Adipose tissue (tissue), 3 donors: ENCODE data around the gene EWSR1. TPM values are rescaled to one million over a fixed set of nuclear protein-coding genes. Genes with fewer than 3 reads are reported as not detected.

Experiments
- H3K27ac ChIP-seq: one replicate; pipeline ENCODE4 v1.5.1; 2013; ENCODE audit warnings: low read depth, low read length
- WGBS, 3 donors: extraction: QIAGEN DNeasy Blood & Tissue Kit; methylation state at CpG; one replicate each; pipeline ENCODE4 v1.1.7; 2013; 5-methylcytosine and 5-hydroxymethylcytosine counted together
- polyA plus RNA-seq, 3 donors: library from polyadenylated mRNA; stranded (reverse); fragments of 200-250 nt; gene quantifications; one replicate each; pipeline ENCODE4 v1.2.3, GENCODE V29; 2013
- donor health status: healthy with polysubstance abuse.
- donor health status: Bipolar disorder and iron deficiency.
- donor health status: healthy.

Gene EWSR1
- polyA plus RNA-seq, 3 donors = 73.4 to 147 (median 120) TPM

DNA sequence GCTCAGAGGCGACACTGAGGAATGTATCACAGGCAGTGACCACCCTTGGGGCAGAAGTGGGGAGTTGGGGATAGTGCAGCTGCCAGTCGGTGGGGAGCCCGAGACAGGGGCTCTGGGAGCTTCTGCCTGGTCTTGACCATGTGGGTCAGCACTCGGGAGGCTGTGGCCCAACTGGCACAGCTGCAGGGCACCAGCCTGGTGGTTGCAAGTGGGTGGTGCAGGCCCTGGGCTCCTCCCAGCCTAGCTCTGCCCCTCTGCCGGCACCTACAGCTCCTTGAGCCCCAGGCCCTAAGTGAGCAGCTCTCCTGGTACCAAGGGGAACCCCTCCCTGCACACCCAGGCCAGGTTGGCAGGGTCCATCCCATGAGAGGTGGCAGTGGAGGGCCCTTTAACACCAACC lies 60.0 kb downstream of the EWSR1 start:
- 94 to 95% (median 95%) methylated on average over 5 of the region's 5 CpGs for WGBS, 3 donors
- no peak overlapping the region for H3K27ac ChIP-seq

DNA sequence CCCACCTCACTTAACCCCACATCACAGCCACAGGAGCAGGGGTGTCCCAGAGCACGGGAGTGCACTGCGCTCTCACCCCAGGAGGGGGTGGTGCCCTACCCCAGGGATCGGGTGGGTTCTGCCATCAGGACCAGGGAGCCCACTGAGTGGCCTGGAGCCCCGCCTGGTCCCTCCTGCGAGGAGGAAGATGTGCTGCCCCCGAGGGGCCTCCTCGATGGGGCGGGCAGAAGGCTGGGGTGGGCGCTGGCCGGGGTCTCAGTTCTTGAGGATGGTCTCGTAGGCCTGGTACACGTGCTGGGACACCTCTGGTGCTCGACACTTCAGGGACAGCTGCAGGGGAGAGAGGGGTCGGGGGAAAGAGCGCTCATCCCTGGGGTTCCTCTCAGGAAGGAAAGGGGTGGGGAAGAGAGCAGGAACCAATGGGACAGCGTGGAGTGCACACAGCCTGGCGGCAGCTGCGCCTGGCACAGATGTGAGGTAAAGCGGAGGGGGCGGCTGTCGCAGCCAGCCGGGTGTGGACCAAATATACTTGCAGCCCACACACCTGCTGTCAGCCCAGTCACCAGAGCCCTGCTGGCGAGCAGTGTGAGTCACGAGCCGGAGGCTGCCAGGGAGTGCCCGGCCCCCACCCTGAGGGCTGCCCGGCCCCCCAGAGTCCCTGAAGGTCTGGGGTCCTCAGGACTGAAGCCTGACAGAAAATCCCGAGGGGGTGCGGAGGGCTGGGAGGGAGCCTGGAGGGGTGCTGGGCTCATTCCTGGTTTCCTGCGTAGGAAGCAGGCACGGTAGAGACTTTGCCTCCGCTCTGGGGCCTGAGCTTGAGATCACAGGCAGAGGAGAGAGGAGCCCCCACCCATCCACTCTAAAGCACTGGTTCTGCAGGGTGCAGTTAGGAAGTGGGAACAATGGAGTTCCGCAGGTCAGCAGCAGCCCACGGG lies 60.8 kb downstream of the EWSR1 start:
- 86 to 93% (median 87%) methylated on average over 30 to 34 of the region's 34 CpGs for WGBS, 3 donors
- H3K27ac ChIP-seq = no peak overlapping the region

DNA sequence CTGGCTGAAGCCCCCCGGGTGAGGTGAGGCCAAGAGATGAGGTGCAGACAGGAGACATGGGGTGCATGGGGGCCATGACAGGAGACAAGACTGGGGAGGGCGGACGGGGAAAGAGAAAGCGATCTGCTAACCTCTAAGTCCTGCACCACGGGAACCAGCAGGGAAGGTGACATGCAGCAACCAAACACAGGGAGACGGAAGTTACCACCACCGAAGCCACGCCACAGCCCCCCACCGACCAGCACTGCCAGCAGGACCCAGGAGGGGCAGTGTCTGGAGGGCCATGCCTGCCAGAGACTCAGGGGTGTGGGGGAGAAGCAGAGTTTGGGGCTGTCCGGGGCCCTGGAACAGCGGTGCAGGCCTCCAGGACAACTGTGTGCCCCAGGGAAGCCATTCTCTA lies 61.5 kb downstream of the EWSR1 start:
- whole genome bisulfite sequencing, 3 donors = 93 to 96% (median 95%) methylated on average over 11 of the region's 11 CpGs
- no peak overlapping the region for H3K27ac ChIP-seq

DNA sequence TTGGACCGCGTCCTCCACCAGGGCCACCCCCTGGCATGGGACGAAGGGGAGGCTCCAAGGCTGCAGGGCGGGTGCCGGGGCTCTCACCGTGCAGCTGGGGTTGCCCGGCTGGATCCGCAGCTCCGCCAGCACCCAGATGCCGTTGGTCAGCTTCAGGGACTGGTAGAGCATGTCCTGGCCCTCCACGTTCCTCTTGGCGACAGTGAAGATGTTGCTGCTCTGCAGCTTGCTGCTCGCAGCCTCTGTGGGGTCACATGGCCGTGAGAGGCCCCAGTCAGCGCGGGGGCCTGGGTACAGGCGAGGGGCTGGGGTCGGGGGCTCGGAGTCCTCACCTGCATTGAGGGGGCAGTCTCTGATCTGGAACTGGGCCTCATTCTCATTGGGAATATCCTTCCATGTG lies 62.2 kb downstream of the EWSR1 start:
- 79 to 89% (median 85%) methylated on average over 19 of the region's 19 CpGs for WGBS, 3 donors
- no peak overlapping the region for H3K27ac ChIP-seq

DNA sequence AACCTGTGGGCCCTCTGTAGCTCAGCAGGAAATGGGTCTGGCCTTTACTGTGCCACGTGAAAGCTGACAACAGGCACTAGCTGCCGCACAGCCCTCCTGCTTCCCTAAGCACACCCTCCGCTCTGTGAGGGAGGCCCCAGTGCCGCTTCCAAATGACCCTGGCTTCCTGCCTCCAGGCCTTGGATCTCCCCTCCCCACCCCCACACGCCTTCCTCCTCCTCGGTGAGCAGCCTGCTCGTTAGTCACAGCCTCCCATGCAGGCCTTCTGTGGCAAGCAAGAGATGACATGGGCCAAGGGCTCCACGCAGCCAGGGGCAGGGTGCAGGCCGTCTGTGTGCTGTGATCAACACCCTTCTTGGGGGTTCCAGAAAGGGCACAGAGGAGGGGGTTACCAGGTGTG lies 62.7 kb downstream of the EWSR1 start:
- H3K27ac ChIP-seq = no peak overlapping the region
- WGBS, 3 donors = 54 to 60% (median 54%) methylated on average over 9 of the region's 9 CpGs

DNA sequence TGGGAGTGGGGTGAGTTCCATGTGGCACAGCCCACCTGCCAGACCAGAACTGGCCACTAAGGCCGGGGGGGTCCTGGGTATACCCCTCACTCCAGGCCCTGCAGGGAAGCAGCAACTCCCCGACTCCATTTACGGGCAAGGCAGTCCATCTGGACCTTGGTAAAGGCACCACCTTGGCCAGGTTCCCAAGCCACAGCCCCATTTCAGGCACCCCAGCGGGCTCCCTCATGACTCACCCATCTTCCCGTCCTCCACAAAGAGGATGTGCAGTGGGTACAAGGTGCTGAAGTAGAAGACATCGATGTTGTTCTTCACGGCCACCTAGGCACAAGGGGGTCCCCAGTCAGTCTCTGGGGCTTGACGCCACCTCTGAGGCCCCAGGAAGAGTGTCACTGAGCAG lies 63.1 kb downstream of the EWSR1 start:
- H3K27ac ChIP-seq = no peak overlapping the region
- WGBS, 3 donors = 87 to 94% (median 92%) methylated on average over 8 of the region's 8 CpGs

DNA sequence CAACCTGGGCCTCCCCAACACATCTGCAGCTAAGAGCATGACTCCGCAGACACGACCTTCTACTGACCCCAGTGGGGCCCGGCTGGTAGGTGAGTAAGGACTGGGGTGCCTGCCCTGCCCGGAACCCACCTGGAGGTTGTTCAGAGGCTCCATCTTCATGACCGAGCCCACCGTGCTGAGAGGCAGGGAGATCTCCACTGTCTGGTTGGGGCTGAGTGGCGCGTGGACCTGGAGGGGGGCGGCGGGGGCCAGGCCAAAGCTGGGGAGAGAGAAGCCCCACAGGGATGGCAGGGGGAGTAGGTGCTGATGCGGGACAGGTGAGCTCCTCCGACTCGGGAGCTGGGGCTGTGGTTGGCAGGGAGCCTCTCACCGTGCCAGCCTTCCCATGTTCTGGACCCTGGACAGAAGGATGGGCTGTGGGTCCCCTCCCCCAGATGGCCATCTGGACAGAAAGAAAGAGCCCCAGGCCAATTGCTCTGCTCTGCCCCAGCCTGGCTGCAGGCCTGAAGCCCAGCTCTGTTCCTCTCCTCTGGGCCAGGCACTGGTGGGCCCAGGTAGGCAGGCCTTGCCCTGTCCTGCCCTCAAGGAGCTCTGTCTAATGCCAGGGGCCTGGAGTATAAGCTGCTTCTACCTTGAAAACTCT lies 63.7 kb downstream of the EWSR1 start:
- WGBS, 3 donors = 81 to 91% (median 85%) methylated on average over 13 to 14 of the region's 14 CpGs
- H3K27ac ChIP-seq = no peak overlapping the region

DNA sequence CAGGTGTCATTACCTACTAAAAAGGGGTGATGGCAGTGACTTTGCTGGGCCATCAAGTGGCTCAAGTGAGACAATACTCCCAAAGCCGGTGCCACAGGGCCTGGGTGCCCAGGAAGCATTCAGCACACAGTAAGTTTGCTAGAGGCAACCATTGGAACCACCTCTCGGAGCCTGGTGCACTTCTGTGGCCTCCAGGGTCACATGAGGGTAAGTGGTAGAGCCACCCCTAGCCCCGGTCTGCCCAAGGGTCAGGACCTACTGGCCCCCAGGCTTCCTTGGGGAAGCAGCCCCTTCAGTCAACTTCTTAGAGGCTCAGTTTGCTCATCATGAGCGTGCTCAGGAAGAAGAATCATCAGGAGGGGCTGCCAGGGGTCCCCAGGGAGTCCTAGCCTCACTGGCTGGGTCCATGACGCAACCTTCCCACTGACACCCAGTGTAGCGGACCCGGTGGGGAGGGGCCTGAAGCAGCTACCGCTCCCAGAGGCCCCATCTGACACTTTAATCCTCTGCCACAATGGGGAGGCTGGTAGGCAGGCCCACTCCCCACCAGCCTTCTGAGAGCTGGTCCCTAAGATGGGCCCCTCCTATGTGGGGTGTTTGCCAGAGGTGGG lies 64.9 kb downstream of the EWSR1 start:
- 89 to 97% (median 93%) methylated on average over 8 of the region's 8 CpGs for WGBS, 3 donors
- no peak overlapping the region for H3K27ac ChIP-seq

DNA sequence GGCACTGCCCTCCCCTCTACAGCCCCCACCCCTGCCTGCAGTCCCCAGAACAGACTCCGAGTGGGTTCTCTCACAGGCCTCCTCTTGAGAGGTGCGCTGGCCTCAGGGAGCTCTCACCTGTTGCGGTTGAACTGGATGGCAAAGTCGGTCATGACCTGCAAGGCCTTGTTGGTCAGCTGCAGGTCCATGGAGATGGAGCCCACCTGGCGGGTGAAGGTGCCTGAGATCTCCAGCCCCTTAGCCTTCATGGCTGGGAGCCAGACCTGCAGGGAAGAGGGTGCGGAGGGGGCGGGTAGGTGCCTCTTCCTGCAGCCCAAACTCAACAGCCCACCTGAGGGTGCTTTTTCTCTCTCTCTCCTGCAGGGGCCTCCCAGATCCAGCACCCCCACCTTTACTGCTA lies 66.1 kb downstream of the EWSR1 start:
- no peak overlapping the region for H3K27ac ChIP-seq
- 91 to 98% (median 98%) methylated on average over 7 of the region's 7 CpGs for WGBS, 3 donors

DNA sequence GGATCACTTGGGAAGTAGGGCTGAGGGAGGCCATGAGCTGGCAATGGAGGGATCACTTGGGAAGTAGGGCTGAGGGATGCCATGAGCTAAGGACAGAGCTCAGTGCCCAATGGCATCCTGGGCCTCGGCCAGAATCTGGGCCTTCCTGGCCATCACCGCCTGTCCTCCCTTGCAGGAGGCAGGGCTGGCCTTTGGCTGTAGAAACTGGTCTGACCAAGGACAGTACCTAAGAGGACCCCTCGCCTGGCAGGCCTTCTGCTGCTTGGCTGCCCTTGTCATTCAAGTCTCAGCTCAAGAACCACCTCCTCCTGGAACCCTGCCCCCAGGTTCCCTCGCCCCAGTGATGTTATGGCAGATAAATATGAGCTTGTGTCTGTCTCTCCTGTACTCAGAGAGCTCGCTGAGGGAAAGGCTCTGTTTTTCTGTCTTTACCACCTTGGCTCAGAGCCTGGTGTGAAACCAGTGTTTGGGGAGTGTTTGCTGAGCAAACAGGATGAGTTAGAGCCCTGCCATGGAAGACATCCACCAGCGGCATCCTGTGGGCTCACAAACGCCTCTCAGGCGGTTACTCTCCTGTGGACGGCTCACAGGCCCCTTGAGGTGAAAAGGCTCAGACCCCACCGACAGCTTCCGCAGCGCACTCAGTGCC lies 66.8 kb downstream of the EWSR1 start:
- no peak overlapping the region for H3K27ac ChIP-seq
- 84 to 94% (median 84%) methylated on average over 12 of the region's 12 CpGs for WGBS, 3 donors

DNA sequence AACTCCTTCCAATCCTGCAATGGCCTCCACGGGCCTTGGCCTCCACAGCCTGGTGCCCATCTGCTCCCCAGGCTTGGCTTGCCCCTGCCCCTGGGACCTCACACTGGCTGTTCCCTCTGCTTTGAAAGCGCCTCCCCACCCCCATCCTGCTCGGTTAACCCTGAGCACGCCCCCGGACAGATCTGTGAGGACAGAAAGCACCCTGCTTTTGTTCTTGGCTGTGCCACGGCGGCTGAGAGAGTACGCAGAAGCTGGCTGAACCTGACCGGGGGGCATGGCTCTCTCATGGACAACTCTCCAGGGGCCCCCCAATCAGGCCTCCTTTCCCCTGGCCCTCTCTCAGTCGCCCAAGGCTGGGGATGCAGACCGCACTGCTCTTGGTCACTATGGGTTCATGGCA lies 67.6 kb downstream of the EWSR1 start:
- H3K27ac ChIP-seq = no peak overlapping the region
- WGBS, 3 donors = 91 to 94% (median 92%) methylated on average over 11 of the region's 11 CpGs

DNA sequence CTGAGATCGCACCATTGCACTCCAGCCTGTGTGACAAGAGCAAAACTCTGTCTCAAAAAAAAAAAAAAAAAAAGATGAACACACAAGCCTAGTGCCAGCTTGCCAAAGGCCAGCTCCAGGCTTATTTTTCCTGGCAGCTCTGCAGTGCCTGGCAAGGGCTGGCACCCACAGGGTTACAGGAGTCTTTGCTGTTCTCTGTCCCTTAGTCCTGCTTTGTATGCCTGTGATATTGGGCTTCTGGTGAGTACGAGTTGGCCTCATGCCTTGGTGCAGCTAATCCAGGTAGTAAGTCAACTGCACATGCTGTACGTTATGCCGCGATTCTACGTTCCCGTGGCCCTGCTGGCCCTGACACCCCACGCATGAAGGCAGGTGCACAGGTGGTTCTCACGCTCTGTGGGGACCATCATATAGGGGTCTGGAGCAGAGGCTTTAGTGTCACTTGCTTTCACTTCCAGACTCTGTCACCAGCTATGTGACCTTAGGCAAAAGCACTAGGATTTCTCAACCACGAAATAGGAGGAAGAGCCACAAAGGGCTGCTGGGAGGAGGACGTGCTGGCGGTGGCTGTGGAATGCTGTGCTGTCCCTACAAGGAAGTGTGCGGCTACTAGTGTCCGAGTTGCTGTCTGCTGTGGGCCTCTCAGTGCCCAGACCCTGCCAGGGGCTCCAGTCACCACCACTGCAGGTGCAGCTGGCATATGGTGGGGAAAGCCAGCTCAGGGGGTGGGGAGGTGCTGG lies 68.9 kb downstream of the EWSR1 start:
- H3K27ac ChIP-seq = no peak overlapping the region
- 69 to 84% (median 78%) methylated on average over 14 of the region's 14 CpGs for WGBS, 3 donors

DNA sequence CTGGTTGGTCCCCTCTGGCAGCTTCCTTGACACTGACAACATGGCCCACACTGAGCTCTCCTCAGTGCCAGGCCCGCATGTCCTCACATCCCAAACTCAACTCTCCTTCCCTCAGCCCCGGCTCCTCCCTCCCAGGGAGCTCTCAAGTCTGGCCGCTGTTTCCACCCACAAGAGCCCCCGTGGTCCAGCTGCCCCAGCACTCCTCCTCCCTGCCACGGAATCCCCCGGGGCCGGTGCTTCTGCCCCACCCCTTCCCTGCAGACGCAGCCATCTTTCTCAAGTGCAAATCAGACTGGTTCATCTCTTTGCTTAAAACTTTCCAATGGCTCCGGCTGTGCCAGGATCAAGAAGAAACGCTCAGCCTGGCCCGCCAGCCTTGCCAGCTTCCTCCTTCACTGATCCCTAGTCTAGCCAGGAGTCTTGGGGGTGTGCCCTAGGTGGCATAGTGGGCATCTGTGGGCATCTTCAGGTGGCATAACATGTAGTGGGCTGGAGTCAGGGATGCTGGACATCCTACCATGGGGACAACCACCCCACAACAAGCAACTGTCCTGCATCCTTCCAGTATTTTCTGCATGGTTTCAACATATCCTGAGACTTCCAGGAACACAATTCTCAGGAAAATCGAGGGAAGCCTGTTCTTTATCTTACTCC lies 69.7 kb downstream of the EWSR1 start:
- WGBS, 3 donors = 69 to 84% (median 79%) methylated on average over 12 of the region's 12 CpGs
- no peak overlapping the region for H3K27ac ChIP-seq

DNA sequence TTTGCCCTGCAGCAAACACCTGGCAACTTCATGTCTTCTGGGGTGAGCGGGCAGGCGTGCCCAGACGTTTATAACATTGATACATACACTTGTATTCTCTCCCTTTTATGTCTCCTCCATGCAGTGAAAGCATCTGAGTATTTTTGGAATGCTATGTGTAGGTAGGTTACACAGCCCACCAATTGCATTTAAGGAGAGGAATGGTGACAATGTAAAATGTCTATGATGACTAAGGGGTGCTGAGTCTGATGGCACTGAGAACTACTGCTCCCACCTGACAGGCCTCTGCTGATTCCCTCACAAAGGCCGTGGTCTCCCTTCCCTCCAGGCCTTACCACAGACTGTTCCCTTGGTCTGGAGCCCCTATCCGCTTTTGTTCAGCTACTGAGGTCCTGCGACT lies 70.3 kb downstream of the EWSR1 start:
- no peak overlapping the region for H3K27ac ChIP-seq
- WGBS, 3 donors = 91 to 96% (median 93%) methylated on average over 6 of the region's 6 CpGs

DNA sequence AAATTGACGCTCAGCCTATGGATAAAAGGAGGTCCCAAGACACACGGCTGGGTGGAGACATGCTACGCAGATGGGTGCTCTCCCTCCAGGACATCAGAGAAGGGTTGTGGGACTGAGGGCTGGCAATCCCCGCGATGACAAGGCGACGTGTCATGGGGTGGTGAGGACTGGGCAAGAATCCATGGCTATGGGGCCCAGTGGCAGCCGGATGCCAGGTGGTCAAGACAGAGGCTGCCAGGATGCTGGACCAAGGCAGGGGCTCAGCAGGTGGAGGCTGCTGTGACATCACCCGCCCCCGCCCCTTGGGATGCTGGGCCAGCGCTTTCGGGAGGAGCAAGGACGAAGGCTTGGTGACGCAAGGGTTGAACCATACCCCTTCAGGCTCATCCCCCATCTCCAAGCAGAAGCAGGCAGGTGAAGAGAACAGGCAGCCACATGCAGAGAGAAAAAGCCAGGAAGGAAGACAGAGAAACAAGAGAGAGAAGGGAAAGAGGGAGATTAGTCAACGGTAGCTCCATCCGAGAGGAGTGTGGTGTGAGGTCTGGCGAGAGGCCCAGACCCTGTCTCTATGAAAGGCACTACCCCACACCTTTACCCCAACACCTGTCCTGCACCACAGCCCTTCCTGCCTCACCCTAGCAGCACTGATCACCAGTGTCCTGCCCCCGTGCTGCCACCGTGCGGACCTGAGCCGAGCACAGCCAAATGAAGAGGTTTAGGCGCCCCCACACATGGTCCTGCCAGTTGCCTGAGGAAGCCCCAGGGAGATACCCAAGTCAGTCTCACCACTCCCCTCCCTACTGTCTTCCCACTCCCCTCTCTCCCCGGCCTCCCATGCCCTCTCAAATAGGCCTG lies 71.5 kb downstream of the EWSR1 start:
- WGBS, 3 donors = 93 to 95% (median 93%) methylated on average over 23 of the region's 23 CpGs
- no peak overlapping the region for H3K27ac ChIP-seq

DNA sequence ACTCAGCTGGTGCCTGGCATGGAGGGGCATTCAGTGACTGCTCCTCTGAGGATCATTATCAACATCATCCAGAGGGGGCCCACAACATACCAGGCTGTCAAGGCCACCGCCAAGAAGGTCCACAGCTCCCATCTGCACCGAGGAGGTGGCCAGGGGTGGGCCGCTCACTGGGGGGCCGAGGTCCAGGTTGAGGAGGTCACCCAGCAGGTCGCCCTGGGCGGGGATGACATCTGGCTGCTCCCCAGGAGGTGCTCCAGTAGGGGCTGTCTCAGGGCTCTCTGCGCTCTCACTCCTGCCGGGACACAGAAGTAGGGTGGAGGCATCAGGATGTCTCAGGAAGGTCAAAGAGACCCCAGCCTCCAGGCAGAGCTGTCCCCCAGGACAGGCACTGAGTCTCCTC lies 72.5 kb downstream of the EWSR1 start:
- WGBS, 3 donors = 90 to 97% (median 96%) methylated on average over 8 of the region's 8 CpGs
- H3K27ac ChIP-seq = no peak overlapping the region
